Fibroblast of lung (primary cell): ENCODE data around the gene HOXB1. TPM values are rescaled to one million over a fixed set of nuclear protein-coding genes. Genes with fewer than 3 reads are reported as not detected.

Experiments
- DNase-seq, 2 donors: peaks; one replicate each; pipeline versions ENCODE4 v3.0.0 to v3.0.0-alpha.2; 2010; ENCODE audit warnings: low read depth in 2 of 2
- H2AFZ ChIP-seq: 2 replicates; pipeline ENCODE4 v1.5.1; 2012; ENCODE audit warnings: low read length, control low read depth, inconsistent platforms
- H3K27ac ChIP-seq: 2 replicates; pipeline ENCODE4 v1.5.1; 2011; ENCODE audit warnings: low read length, control low read depth; ENCODE audit not compliant: insufficient read depth
- H3K27me3 ChIP-seq: 2 replicates; pipeline ENCODE4 v1.5.1; 2011; ENCODE audit warnings: mild to moderate bottlenecking, low read length; ENCODE audit not compliant: control insufficient read depth, insufficient read depth
- H3K36me3 ChIP-seq: 2 replicates; pipeline ENCODE4 v1.5.1; 2011; ENCODE audit warnings: low read length; ENCODE audit not compliant: control insufficient read depth, insufficient read depth
- H3K4me1 ChIP-seq: 2 replicates; pipeline ENCODE4 v1.5.1; 2011; ENCODE audit warnings: low read length; ENCODE audit not compliant: control insufficient read depth, insufficient read depth; ENCODE audit errors: extremely low read depth
- H3K4me2 ChIP-seq: 2 replicates; pipeline ENCODE4 v1.5.1; 2011; ENCODE audit warnings: low read length, control low read depth; ENCODE audit not compliant: insufficient read depth; ENCODE audit errors: extremely low read depth
- H3K4me3 ChIP-seq, 4 experiments: fragments of 200-600 bp in 1 of 4; sonication (generic) in 1 of 4; replicated peaks in 1 of 4; 2 replicates each; pipeline ENCODE4 v1.5.1; 2011 to 2016; ENCODE audit warnings: low read length in 4 of 4, low read depth in 3 of 4, mild to moderate bottlenecking in 3 of 4, control low read depth in 2 of 4, inconsistent platforms in 1 of 4, mixed read lengths in 1 of 4; ENCODE audit not compliant: insufficient read depth in 1 of 4; ENCODE audit errors: control extremely low read depth in 1 of 4
- H3K79me2 ChIP-seq: 2 replicates; pipeline ENCODE4 v1.5.1; 2012; ENCODE audit warnings: mild to moderate bottlenecking, low read length, inconsistent platforms; ENCODE audit not compliant: control insufficient read depth, insufficient read depth
- H3K9ac ChIP-seq: 2 replicates; pipeline ENCODE4 v1.5.1; 2011; ENCODE audit warnings: mild to moderate bottlenecking, low read length, control low read depth; ENCODE audit not compliant: insufficient read depth
- H3K9me3 ChIP-seq: 2 replicates; pipeline ENCODE4 v1.5.1; 2012; ENCODE audit warnings: low read depth, low read length; ENCODE audit not compliant: control insufficient read depth, insufficient read depth
- H4K20me1 ChIP-seq: 2 replicates; pipeline ENCODE4 v1.5.1; 2011; ENCODE audit warnings: low read length; ENCODE audit not compliant: control insufficient read depth, insufficient read depth; ENCODE audit errors: extremely low read depth
- EZH2 ChIP-seq: IDR thresholded peaks from 2 replicates; pipeline ENCODE4 v1.5.1; 2012; ENCODE audit warnings: low read length, control low read depth, mild to moderate bottlenecking; ENCODE audit errors: missing control alignments
- polyA plus RNA-seq, 2 donors: library from polyadenylated mRNA; depleted of rRNA in 1 of 2; stranded (reverse) in 1 of 2; unstranded in 1 of 2; fragments of >200 nt; gene quantifications; 2 replicates each; pipeline ENCODE4 v1.2.1, GENCODE V29; 2011 to 2012; ENCODE audit warnings: missing spikeins in 1 of 2
- total RNA-seq: library from RNA; depleted of rRNA; stranded (reverse); fragments of >200 nt; gene quantifications from 2 replicates; pipeline ENCODE4 v1.2.1, GENCODE V29; 2014
- TF ChIP-seq, protein P1 (sequence below), 2 donors: IDR thresholded peaks in 1 of 2; conservative IDR thresholded peaks in 1 of 2; 1 replicate in 1 of 2; 2 replicates in 1 of 2; pipeline ENCODE4 v1.5.1; 2011 to 2012; ENCODE audit warnings: low read length in 2 of 2, control low read depth in 1 of 2, inconsistent platforms in 1 of 2, low read depth in 1 of 2, mild to moderate bottlenecking in 1 of 2

Gene HOXB1
- total and polyA plus RNA-seq, 2 donors (not counting 1 experiment from before 2014, with no cell fraction given), result not detected

DNA sequence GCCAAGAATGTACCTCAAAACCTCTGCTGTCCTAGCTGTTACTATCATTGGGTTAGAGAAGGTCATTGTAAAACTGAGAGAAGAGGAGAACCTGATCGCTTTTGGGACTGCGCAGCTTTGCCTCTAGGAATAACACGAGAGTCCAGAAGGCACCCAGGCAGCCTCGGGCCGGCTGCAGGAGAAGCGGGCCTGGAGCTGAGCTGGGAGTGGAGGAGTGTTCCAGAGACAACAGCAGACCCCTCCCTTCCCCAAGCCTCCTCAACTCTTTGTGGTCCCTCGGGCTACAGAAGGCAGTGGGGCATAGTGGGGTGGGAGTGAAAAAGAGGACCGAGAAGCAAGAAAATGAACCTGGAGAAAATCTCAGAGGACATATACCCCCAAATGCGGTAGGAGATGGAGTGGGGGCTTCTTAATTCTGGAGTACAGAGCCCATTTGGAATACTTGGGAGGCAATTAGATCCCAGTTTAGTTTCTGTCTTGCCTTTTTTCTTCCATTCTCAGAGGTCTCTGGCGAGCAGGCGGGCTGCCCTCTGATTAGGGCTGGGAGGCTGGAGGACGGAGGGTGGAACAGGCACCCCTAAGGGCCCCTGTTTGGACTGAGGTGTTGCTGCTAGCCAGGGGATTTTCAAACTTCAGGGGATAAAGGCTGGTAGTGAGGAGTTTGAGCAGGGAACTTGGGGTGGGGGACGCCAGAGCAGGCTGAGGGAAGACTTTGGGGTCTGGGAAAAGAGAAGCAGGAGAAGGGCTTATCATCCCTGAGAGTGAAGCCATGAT is 27.4 kb upstream of the HOXB1 start:
- Histone ChIP-seq H3K36me3 (peaks cover 15% of the 10 kb centered on the region), H3K4me1 (peaks cover 55% of the 10 kb centered on the region), H2AFZ (no peak overlapping the region), H3K9ac (peak overlapping the region; percentile 46), H3K4me3 (peak overlapping the region; percentile 67 to 82 (median 75)), H3K27me3 (no peaks in the 10 kb centered on the region), H3K79me2 (peaks cover 99% of the 10 kb centered on the region), H3K27ac (peak overlapping the region; percentile 76), H3K4me2 (peak overlapping the region; percentile 100), H4K20me1 (no peaks in the 10 kb centered on the region), H3K9me3 (no peaks in the 10 kb centered on the region)
- TF ChIP-seq, protein P1, sequence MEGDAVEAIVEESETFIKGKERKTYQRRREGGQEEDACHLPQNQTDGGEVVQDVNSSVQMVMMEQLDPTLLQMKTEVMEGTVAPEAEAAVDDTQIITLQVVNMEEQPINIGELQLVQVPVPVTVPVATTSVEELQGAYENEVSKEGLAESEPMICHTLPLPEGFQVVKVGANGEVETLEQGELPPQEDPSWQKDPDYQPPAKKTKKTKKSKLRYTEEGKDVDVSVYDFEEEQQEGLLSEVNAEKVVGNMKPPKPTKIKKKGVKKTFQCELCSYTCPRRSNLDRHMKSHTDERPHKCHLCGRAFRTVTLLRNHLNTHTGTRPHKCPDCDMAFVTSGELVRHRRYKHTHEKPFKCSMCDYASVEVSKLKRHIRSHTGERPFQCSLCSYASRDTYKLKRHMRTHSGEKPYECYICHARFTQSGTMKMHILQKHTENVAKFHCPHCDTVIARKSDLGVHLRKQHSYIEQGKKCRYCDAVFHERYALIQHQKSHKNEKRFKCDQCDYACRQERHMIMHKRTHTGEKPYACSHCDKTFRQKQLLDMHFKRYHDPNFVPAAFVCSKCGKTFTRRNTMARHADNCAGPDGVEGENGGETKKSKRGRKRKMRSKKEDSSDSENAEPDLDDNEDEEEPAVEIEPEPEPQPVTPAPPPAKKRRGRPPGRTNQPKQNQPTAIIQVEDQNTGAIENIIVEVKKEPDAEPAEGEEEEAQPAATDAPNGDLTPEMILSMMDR (conservative IDR thresholded peaks at IDR 0.05 in 1 of 2, IDR thresholded peaks at IDR 0.05 in 1 of 2; ENCODE audit: low read depth in 1 of 2, low read length in 2 of 2), result no peak
- TF ChIP-seq EZH2, result no peak
- DNase-seq, result peak; percentile 28 to 32

DNA sequence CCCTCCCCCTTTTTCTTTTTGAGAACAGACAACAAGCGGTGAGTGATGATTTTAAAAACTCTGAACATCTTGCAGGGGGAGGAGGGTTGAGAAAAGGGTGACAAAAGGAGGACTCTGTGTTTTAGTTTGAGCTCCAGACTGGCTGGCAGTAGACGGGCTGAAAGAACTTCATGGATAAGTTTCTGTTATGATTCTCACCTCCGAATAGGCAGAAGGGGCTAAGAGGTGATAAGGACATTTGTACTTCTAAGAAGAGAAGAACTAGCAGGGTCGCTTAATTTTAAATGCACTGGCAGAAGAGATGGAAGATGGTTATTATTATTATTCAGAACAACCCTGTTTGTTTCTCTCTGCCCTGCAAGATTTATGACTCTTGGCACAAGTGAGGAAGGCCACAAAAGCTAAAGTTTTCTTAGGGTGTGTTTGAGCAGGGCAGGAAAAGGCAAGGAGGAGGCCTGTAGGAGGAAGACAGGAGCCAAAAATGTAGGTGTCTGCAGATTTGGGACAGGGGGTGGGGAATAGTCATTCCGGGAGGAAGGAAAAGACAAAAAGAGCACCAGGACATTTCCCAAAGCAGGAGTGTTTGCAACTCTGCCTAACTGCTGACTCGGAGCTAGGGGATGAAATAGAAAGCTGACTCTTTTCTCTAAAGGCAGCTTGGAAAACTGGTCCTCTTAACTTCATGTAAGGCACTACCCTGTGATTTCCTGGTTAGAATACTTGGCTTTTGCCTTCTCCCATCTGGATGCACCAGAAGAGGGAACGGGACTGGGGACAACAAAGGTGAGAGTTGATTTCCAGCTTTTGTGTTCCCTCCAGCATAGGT is 26.0 kb upstream of the HOXB1 start:
- Histone ChIP-seq H3K9me3 (no peaks in the 10 kb centered on the region), H3K79me2 (peaks cover 99% of the 10 kb centered on the region), H3K4me1 (peaks cover 59% of the 10 kb centered on the region), H3K27me3 (no peaks in the 10 kb centered on the region), H2AFZ (no peak overlapping the region), H3K4me2 (peak overlapping the region; percentile 100), H3K27ac (peak overlapping the region; percentile 76), H3K4me3 (peak overlapping the region; percentile 67 to 82 (median 75)), H3K9ac (peak overlapping the region; percentile 42), H3K36me3 (peaks cover 19% of the 10 kb centered on the region), H4K20me1 (no peaks in the 10 kb centered on the region)
- TF ChIP-seq, protein P1 (conservative IDR thresholded peaks at IDR 0.05 in 1 of 2, IDR thresholded peaks at IDR 0.05 in 1 of 2; ENCODE audit: low read depth in 1 of 2, low read length in 2 of 2), result no peak
- no peak for TF ChIP-seq EZH2
- peak; percentile 61 to 89 for DNase-seq

DNA sequence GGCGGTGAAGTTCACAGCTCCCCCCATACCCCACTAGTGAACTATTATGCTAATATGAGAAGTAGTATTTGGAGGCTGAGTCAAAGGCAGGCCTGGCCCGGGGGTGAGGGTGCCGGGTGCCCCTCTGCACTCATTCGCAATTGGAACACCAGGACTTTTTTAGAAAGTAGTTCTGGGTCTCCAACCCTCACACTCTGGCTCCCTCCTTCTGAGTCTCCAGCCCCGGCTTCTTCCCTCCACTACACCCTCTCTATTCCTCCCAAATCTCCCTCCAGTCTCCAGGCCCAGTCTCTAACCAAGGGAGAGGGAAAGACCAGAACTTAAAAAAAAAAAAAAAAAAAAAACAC is 25.4 kb upstream of the HOXB1 start:
- H3K4me1 ChIP-seq, result peaks cover 57% of the 10 kb centered on the region

More for the DNA sequence above, 25.4 kb upstream of the HOXB1 start:
- Histone ChIP-seq H3K9me3 (no peaks in the 10 kb centered on the region), H3K4me3 (peak overlapping the region; percentile 67 to 82 (median 75)), H3K27ac (peak overlapping the region; percentile 76), H3K4me2 (peak overlapping the region; percentile 100), H3K79me2 (peaks cover 99% of the 10 kb centered on the region), H3K36me3 (peaks cover 18% of the 10 kb centered on the region), H2AFZ (no peak overlapping the region), H3K9ac (no peak overlapping the region), H3K27me3 (no peaks in the 10 kb centered on the region), H4K20me1 (no peaks in the 10 kb centered on the region)
- peak in 1 of 2 donors; percentile 31 for DNase-seq
- TF ChIP-seq, protein P1 (conservative IDR thresholded peaks at IDR 0.05 in 1 of 2, IDR thresholded peaks at IDR 0.05 in 1 of 2; ENCODE audit: low read depth in 1 of 2, low read length in 2 of 2), result no peak
- no peak for TF ChIP-seq EZH2
